Neural progenitor cell (in vitro differentiated cells): Measurements from ENCODE around the gene IGFL1. TPM values are rescaled to one million over a fixed set of nuclear protein-coding genes. Genes with fewer than 3 reads are reported as not detected.
"Not testable (repeated sequence)": the region's sequence is repeated elsewhere in the genome, so short reads cannot be mapped to it uniquely, and the experiment has no call there.

ENCODE experiments used
- DNase-seq: peaks from one replicate; pipeline ENCODE4 v3.0.0-alpha.2; 2016; ENCODE audit warnings: low spot score
- H2AFZ ChIP-seq: fragments of 200-600 bp; sonication (generic); replicated peaks from 2 replicates; pipeline ENCODE4 v1.6.1; 2016; ENCODE audit warnings: antibody characterized with exemption
- H3F3A ChIP-seq: fragments of 200-600 bp; sonication (generic); 2 replicates; pipeline ENCODE4 v1.6.1; 2016; ENCODE audit warnings: antibody characterized with exemption, low read depth
- H3K27ac ChIP-seq: fragments of 200-600 bp; sonication (generic); 2 replicates; pipeline ENCODE4 v1.5.1; 2016; ENCODE audit warnings: mild to moderate bottlenecking
- H3K27me3 ChIP-seq: fragments of 200-600 bp; sonication (generic); 2 replicates; pipeline ENCODE4 v1.6.1; 2016; ENCODE audit warnings: mild to moderate bottlenecking, moderate library complexity
- H3K36me3 ChIP-seq: fragments of 200-600 bp; sonication (generic); 2 replicates; pipeline ENCODE4 v1.5.1; 2016
- H3K4me1 ChIP-seq: fragments of 200-600 bp; sonication (generic); 2 replicates; pipeline ENCODE4 v1.6.1; 2016; ENCODE audit warnings: mixed run types
- H3K4me2 ChIP-seq: fragments of 200-600 bp; sonication (generic); 2 replicates; pipeline ENCODE4 v1.6.1; 2016
- H3K4me3 ChIP-seq: fragments of 200-600 bp; sonication (generic); 2 replicates; pipeline ENCODE4 v1.5.1; 2016
- H3K79me2 ChIP-seq: fragments of 200-600 bp; sonication (generic); 2 replicates; pipeline ENCODE4 v1.6.1; 2016; ENCODE audit warnings: low read depth
- H3K9ac ChIP-seq: fragments of 200-600 bp; sonication (generic); 2 replicates; pipeline ENCODE4 v1.6.1; 2016
- H3K9me3 ChIP-seq: fragments of 200-600 bp; sonication (generic); 2 replicates; pipeline ENCODE4 v1.5.1; 2016; ENCODE audit warnings: low read depth
- H4K20me1 ChIP-seq: fragments of 200-600 bp; sonication (generic); 2 replicates; pipeline ENCODE4 v1.6.1; 2016; ENCODE audit warnings: low read depth
- H3K27ac Mint-ChIP-seq: 3 replicates; pipeline ENCODE4 v1.8.0; 2021; ENCODE audit warnings: mixed read lengths
- H3K27me3 Mint-ChIP-seq: 2 replicates; pipeline ENCODE4 v1.8.0; 2022; ENCODE audit warnings: low read depth, mild to moderate bottlenecking, inconsistent platforms, moderate library complexity, mixed read lengths; ENCODE audit not compliant: insufficient read depth
- H3K36me3 Mint-ChIP-seq: 3 replicates; pipeline ENCODE4 v1.8.0; 2021; ENCODE audit warnings: mixed read lengths
- H3K4me1 Mint-ChIP-seq: 3 replicates; pipeline ENCODE4 v1.8.0; 2021; ENCODE audit warnings: mixed read lengths
- H3K4me3 Mint-ChIP-seq: 3 replicates; pipeline ENCODE4 v1.8.0; 2021; ENCODE audit warnings: mild to moderate bottlenecking, moderate library complexity, mixed read lengths
- H3K9me3 Mint-ChIP-seq: 3 replicates; pipeline ENCODE4 v1.8.0; 2020; ENCODE audit warnings: mixed read lengths
- CTCF ChIP-seq: fragments of 200-600 bp; sonication (generic); IDR thresholded peaks from 2 replicates; pipeline ENCODE4 v1.5.1; 2017; ENCODE audit warnings: antibody characterized with exemption, mild to moderate bottlenecking
- EZH2 ChIP-seq: fragments of 200-600 bp; sonication (generic); IDR thresholded peaks from 2 replicates; pipeline ENCODE4 v1.6.1; 2017; ENCODE audit warnings: antibody characterized with exemption, mild to moderate bottlenecking, moderate library complexity
- EZH2phosphoT487 ChIP-seq: fragments of 200-600 bp; sonication (generic); IDR thresholded peaks from 2 replicates; pipeline ENCODE4 v1.6.1; 2017; ENCODE audit warnings: antibody characterized with exemption
- total RNA-seq: library from RNA; depleted of rRNA; stranded (reverse); fragments of >200 nt; gene quantifications from 2 replicates; pipeline ENCODE4 v1.2.3, GENCODE V29; 2015; ENCODE audit warnings: low replicate concordance

IGFL1 gene
- total RNA-seq, 1 donor from 2014 or later: not detected

GRCh38 chr19:46221981-46222610 lies 7.4 kb upstream of the IGFL1 start:
- Histone ChIP-seq H3K9me3 (no peaks in the 10 kb centered on the region), H3K4me1 (no peaks in the 10 kb centered on the region), H2AFZ (no peak overlapping the region), H3K27ac (no peak overlapping the region), H3K79me2 (no peaks in the 10 kb centered on the region), H3K27me3 (no peaks in the 10 kb centered on the region), H3F3A (no peaks in the 10 kb centered on the region), H3K4me3 (no peak overlapping the region), H3K36me3 (no peaks in the 10 kb centered on the region), H3K4me2 (no peak overlapping the region), H4K20me1 (peaks cover 12% of the 10 kb centered on the region), H3K9ac (no peak overlapping the region)
- Mint-ChIP-seq H3K27me3 (peaks cover 25% of the 10 kb centered on the region), H3K4me3 (no peak overlapping the region), H3K27ac (no peak overlapping the region), H3K36me3 (no peaks in the 10 kb centered on the region), H3K4me1 (no peaks in the 10 kb centered on the region), H3K9me3 (no peaks in the 10 kb centered on the region)
- no peak for DNase-seq
- TF ChIP-seq CTCF: no peak
- TF ChIP-seq EZH2: no peak
- TF ChIP-seq EZH2phosphoT487: no peak

GRCh38 chr19:46223787-46224186 lies 5.8 kb upstream of the IGFL1 start:
- H3F3A ChIP-seq, H3K27ac Mint-ChIP-seq, H3K4me3 ChIP-seq, DNase-seq, H3K4me1 ChIP-seq, H3K4me3 Mint-ChIP-seq, H2AFZ ChIP-seq, H3K36me3 ChIP-seq, H3K79me2 ChIP-seq, H3K9me3 Mint-ChIP-seq, H3K9me3 ChIP-seq, H3K27ac ChIP-seq, H3K27me3 ChIP-seq, H3K9ac ChIP-seq, H3K4me1 Mint-ChIP-seq, H3K4me2 ChIP-seq, H4K20me1 ChIP-seq, H3K36me3 Mint-ChIP-seq: not testable (repeated sequence)
- H3K27me3 Mint-ChIP-seq: peaks cover 13% of the 10 kb centered on the region

- Histone ChIP-seq H3K36me3 (no peaks in the 10 kb centered on the region), H3K4me1 (no peaks in the 10 kb centered on the region), H3F3A (no peaks in the 10 kb centered on the region), H3K27me3 (no peaks in the 10 kb centered on the region), H3K9ac (no peak overlapping the region), H3K4me3 (no peak overlapping the region), H3K27ac (no peak overlapping the region), H2AFZ (no peak overlapping the region), H3K4me2 (no peak overlapping the region), H4K20me1 (peaks cover 9% of the 10 kb centered on the region), H3K79me2 (no peaks in the 10 kb centered on the region), H3K9me3 (no peaks in the 10 kb centered on the region)
- no peaks in the 10 kb centered on the region for H3K4me1 Mint-ChIP-seq
- H3K9me3 Mint-ChIP-seq: no peaks in the 10 kb centered on the region
- H3K27ac Mint-ChIP-seq: no peak overlapping the region
- TF ChIP-seq EZH2phosphoT487: no peak
- no peak for TF ChIP-seq CTCF
- no peak for TF ChIP-seq EZH2
- peaks cover 13% of the 10 kb centered on the region for H3K27me3 Mint-ChIP-seq
- no peak overlapping the region for H3K4me3 Mint-ChIP-seq
- no peak for DNase-seq
- no peaks in the 10 kb centered on the region for H3K36me3 Mint-ChIP-seq
Observed at GRCh38 chr19:46224773-46225172, 4.8 kb upstream of the IGFL1 start.

- Histone ChIP-seq H2AFZ (no peak overlapping the region), H3K4me2 (no peak overlapping the region), H3K9ac (no peak overlapping the region), H3F3A (no peaks in the 10 kb centered on the region), H3K27ac (no peak overlapping the region), H4K20me1 (peaks cover 5% of the 10 kb centered on the region), H3K36me3 (no peaks in the 10 kb centered on the region), H3K9me3 (no peaks in the 10 kb centered on the region), H3K4me1 (no peaks in the 10 kb centered on the region), H3K4me3 (no peak overlapping the region), H3K27me3 (no peaks in the 10 kb centered on the region), H3K79me2 (no peaks in the 10 kb centered on the region)
- Mint-ChIP-seq H3K9me3 (no peaks in the 10 kb centered on the region), H3K4me3 (no peak overlapping the region), H3K27ac (no peak overlapping the region), H3K36me3 (no peaks in the 10 kb centered on the region), H3K27me3 (peaks cover 14% of the 10 kb centered on the region), H3K4me1 (no peaks in the 10 kb centered on the region)
- peak; percentile 57 for DNase-seq
- TF ChIP-seq EZH2phosphoT487 (no peak), EZH2 (no peak), CTCF (no peak)
Observed at GRCh38 chr19:46225558-46226004, 4.0 kb upstream of the IGFL1 start.
